CD4-positive, alpha-beta T cell treated with Interleukin-4 for 4 hours (primary cell): ENCODE measurements around the gene STK33.

Experiments
- DNase-seq: peaks from one replicate; pipeline ENCODE4 v3.0.0-alpha.2; 2020

Gene STK33

DNA sequence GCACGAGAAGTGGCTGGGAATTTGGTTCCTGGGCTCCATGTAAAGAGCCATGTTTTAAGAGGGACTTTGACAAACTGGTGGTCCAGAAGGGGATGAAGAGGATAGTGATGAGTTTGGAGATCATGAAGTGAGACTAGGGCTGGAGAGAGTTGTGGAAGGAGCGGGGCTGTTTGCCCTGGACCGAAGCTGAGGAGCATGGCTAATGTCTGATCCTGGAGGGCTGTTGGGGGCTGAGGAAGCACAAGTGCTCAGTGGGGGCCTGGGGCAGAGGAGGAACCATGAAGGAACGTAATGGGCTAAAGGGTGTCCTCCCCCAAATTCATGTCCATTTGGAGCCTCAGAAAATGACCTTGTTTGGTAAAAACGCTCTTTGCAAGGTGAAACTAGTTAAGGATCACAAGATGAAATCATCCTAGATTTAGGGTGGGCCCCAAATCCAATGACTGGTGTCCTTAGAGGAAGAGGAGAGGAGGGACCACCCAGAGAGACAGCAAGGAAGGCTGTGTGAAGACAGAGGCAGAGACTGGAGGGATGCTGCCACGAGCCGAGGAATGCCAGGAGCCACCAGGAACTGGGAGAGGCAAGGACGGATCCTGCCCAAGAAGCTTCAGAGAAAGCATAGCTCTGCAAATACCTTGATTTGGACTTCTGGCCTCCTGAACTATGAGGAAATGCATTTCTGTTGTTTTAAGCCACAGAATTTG is 223.1 kb downstream of the STK33 start:
- no peak for DNase-seq

DNA sequence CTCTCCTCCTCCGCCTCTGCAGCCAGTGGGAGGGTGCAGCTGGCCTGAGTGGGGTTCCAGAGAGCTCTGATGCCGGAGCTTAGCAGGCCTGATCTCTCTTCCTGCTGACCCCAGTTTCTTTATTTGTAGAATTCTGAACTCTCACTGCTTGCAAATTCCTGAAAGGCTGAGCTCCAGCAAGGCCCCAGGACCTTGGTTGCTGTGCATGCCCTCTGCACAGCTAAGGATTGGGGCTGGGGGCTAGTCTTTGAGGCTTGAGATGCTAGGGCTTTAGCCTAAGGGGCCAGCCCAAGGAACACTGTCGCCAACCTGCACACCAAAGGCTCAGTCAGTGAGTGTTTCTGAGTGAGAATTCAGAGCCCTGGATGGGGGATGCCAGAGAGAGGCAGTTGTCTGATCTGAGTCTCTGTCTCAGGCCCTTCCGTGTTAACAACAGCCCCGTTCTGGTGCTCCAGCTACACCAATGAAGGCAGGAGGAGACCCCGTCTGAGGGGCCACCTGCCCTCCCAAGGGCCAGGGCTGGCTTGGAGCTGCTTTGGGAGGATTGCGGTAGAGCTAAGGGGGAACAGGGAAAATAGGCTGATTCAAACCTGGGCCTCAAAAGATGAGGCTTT is 224.3 kb downstream of the STK33 start:
- no peak for DNase-seq

DNA sequence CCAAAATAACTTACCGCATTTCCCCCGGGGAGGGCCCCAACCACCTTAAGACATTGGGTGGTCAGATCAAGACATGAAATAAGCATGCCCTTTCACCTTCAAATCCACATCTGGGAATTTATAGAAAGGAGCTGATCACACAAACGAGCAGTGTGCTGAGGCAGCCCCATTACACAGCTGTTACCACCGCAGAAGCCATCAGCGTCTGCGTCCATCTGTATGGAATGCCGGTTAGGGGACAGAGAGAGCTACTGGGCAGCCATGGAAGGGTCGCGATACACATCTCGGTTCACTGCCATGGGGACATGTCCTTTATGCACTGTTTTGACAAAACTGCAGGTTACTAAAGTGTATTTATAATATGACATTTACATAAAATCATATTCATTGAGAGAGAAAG is 225.3 kb downstream of the STK33 start:
- DNase-seq = no peak

DNA sequence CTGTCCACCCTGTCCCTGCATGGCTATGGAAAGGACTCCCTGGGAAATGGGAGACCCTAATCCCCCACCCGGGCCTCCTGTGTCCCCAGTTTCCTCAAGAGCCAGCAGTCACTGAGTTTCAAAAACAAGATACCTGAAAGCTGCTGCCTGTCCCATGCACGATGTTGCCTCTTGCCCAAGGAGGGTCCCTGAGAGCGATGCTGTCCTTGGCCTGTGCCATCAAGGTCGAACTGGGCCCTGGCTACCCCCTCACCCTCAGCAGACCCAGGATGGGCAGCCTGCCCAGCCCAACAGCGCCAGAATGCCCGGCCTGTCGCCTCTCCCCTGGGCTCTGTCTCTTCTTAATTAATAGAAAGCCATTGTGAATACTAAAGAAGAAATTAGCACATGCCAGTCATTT is 225.8 kb downstream of the STK33 start:
- no peak for DNase-seq

DNA sequence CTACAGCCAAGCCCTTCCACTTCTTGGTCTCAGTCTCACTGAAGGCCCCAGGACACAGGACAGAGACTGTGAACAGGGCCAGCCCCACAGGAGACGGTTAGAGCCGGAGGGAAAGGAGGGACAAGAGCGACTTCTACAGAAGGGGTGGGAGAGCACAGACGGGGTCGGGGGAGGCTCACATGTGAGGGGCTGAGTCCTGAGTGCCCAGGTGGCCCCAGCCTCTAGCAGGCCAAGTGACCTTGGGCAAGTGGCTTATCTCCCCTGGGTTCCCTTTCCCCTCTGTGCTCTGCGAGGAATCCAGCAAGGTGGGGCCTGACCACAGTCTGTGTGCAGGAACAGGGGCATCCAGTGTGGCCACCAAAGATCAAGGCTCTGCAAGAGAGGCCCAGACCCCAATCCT is 227.7 kb downstream of the STK33 start:
- DNase-seq = no peak

DNA sequence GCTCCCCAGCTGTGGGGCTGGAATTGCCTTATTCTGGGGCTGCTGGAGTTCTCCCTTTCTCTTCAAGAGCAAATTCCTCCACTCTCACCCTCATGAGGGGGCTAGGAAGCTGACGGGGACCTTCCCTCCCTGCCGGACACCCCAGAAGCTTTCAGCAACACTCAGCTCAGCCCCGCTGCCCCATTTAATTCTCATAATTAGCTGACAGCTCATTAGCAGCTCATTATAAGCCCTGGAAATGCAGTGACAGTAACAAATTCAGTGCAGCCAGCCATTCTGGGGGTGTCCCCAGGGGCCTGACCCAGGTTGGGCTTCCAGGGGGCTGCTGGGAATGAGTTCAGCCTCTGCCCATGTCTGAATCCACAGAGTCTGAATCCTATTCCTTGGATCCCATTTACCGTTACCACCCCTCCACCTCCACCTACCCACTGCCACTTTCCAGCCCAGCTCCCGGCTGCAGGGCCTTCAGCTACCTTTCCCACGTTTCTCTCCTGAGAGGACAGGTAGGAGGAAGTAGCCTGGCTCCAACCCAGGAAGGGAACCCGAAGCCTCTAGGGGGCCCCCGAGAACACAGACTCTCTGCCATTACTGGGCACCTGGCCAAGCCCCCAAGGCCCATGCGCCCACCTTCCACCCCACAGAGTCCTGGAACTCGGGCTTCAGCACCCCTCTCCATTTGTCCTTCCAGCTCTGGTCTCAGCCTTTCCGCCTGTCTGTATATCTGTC is 228.6 kb downstream of the STK33 start:
- no peak for DNase-seq

DNA sequence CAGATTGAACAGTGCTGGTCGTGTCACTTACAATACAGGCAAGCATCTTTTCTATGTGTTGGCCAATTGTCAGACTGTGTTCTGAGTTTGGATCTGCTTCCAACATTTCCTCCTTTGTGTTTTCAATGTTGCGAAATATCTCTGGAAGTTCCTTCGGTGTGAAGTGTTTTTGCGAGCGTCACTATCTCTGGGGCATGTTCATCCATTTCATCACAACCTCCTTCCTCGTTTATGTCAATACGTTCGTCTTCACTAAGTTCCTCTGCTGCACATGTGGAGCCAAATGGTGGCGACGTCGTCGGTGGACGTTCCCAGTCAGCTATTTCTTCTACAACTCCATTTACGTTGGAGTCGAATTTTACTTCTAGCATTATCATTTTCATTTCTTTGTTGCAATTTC is 230.1 kb downstream of the STK33 start:
- DNase-seq = no peak

DNA sequence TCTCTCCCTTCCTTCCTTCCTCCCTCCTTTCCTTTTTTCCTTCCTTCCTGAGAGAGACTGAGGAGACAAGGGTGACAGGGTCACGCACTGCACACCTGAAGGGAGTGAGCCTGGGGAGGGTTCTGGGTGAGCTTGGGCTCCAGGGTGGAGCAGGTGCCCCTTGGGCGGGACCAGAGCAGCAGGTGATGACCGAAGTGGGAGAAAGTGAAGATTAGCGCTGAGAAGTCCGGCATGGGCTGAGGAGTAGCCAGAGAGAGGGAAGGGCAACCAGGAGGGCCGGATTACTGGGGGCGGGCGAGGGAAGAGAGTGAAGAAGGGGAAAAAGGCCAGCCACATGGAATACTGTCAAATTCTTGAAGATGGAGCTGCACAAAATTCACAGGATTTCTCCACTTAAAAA is 231.1 kb downstream of the STK33 start:
- DNase-seq = no peak

DNA sequence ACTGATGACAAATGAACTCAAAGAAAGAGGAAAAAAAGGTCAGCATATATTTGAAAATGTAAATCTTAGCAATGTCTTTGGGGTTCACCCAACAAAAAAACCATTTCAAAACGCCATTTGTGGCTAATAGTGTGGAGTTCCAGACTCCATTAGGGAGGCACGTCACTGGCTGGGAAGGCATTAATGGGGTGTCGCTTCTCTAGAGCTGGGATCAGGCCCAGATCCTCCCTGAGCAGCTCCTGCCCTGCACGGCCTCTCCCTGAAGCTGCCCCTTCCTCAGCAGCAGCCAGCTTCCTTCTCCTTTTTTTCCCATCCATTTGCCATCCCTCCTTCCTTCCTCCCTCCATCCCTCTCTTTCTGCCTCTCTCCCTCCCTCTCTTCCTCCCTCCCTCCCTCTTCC is 231.5 kb downstream of the STK33 start:
- no peak for DNase-seq

DNA sequence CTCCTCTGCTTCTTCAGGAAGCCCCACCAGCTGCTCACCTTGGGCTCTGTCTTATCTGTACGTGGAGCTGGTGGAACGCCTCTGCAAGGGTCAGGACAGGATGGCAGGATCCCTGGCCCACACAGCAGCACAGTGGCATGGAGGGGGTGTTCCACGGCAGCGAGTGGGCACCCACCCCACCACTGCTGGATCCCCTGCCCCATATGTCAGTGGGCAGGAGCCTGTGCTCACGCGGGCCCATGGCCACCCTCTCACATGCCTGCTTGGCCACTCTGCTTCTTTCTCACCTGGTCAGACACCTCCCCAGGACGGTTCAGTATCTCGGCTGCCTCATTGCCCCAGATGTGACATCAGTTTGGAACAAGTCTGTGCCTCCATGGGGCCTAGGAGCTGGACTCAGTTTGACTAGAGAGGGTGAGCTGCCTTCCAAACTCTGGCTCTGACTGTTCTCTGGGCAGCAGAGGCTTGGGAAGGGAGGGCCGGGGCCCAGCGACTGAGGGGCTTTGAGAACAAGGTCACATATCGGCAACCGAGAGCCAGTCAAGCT is 232.3 kb downstream of the STK33 start:
- DNase-seq = no peak

DNA sequence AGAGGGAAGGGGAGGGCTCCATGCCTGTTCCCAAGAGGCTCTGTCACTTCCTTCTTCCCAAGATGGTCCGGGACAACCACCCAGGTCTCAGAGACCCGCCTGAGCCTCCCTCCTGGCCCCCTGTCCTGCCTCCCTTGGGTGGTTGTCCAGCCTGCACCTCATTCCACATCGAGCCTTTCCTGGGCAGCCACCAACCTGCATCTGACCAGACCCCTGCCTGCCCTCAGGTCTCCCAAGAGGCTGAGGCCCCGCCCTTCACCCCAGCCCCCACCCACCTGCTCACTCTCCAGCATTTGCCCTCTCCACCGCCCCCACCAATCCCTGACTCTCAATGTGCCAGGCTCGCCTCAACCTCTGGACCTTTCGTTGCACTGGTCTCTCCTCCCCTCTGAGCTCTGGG is 232.8 kb downstream of the STK33 start:
- DNase-seq = no peak

DNA sequence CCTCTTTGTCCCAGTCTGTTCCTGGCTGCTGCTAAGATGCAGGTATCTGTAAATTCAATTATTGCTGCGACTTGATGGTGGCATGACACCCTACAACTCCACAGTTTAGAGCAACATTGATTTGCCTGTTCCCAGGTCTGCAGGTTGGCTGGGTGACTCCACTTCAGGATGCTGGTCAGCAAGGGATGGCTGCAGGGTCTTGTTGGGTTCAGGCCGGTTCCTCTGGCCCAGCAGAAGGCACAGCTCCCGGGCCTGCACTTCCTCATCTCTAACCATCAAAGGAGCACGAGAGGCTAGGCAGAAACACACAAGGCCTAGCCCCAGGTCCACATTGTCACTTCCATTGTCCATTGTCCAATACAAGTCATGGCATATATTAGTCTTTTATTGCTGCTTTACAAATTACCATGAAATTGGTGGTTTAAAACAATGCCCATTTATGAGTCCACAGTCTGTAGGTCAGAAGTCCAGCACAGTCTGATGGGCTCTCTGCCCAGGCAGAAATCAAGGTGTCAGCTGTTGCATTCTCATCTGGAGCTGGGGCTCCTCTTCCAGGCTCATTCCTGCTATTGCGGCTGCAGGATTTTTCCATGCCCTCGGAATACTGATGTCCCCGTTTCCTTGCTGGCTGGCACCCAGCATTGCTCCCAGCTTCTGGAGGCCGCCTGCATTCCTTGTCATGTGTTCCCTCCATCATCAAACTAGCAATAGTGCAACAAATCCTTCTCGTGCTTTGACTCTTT is 233.8 kb downstream of the STK33 start:
- no peak for DNase-seq

DNA sequence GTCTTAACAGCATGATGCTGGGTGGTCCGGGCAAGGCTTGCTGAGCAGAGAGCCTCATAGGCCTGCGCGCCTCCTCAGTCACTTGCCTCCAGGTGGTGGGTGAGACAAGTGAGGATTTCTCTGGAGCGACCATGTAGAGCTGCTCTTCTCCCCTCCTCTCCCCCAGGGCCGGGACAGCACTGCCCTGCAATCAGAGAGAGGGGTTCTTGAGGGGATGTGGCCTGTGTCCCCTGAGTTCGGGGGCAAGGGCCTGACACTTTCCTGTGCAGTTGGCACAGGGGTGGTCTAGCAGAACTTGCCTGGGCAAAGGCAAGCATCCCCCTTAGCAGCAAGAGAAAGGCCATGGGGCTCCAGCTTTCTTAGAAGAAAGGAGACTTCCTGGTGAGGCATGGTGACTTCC is 234.5 kb downstream of the STK33 start:
- no peak for DNase-seq

DNA sequence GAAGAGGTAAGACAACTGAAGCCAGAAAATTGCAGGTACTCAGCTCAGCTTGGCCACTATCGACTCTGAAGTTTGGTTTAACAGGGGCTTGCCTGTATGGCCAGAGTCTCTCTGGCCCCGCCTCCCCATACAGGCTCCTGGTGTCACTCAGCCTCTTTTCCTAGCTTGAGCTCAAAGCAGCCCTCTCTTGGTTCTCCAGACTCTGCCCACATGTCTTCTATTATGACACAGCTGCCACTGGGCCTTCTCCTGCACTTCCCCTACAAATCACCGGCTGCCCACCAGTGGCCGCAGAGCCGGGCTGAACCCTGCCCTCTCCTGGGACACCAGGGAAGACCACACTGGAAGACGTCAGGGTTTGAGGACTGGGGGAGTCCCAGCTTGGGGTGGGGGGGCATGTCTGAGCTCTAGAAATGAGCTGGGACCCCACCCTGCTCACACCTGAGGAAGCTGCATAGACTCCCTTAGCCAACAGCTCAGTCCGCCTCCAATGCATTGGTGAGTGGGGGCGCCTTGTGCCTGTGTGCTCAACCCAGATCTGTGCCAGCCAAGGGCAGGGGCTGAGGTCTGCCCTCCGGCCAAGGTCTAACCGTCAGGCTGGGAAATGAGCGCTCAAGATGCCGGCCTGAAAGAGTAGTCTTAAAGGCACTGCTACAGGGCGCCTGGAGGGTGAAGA is 236.0 kb downstream of the STK33 start:
- DNase-seq = no peak

DNA sequence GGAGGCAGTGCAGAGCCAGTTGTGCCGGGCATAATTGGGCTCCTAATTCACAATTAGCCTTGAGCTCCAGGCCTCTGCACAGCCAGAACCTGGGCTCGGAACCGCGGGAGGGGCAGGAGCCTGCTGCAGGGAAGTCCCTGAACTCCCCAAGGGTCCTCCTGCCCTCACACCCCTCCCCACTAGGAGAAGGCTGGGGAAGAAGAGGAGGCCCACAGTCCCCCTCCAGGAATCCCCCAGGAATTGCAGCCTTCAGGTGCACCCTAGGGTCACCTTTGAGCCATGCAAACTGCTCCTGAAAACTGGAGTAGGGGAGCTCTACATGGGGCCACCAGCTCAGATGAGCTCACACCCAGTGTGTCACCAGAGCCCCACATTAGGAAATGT is 236.5 kb downstream of the STK33 start:
- DNase-seq = no peak

DNA sequence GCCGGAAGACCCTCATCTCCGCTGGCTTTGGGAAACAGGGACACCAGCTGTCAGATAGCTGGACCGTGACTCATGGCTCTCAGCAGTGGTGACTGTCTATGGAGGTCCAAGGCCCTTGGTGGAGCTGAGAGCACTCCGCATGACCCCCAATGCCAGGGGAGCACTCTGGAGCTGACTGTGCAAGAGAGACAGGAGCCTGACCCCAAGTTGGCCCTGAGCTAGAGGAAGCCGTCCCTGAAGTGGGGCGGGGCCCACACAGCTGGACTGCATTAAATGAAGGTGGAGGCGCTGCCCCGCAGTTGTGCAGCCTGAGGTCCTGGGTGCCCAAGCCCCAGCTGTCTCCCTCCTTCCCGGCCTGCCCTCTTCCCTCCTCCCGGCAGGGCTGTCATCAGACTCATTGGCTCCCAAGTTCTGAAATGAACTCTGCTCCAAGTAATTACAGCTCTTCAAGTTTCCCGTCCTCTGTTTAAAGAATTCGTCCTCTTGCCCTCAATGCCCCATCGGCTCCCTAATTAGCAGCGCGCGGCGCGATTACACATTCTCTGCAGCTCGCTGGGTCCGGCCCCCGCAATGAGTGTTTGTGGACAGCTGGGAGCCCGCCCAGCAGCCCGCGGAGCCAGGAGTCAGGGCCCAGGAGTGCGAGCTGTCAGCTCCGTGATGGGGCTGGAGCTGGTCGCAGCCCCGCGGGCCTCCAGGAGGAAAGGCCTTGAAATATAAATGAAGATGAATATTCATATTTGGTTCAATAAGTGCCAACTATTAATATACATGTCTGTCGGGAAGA is 237.1 kb downstream of the STK33 start:
- no peak for DNase-seq

DNA sequence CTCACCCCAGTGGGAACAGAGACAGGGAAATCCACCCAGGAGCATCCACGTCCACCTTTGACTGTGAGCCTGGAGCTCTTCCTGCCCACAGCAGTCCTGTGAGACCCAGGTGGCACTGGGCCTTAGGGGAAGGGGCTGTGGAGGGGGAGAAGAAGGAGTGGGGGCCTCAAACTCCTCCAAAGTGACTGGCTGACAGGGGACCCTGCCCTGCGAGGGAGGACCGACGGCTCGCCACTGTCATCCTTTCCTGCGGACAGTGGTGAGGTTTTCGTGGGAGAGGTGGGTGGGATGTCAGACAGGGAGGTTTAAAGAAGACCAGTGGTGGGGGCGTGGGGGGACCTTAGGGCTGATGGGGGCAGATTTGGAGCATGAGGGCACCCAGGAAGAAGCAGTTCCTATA is 237.8 kb downstream of the STK33 start:
- DNase-seq = no peak

DNA sequence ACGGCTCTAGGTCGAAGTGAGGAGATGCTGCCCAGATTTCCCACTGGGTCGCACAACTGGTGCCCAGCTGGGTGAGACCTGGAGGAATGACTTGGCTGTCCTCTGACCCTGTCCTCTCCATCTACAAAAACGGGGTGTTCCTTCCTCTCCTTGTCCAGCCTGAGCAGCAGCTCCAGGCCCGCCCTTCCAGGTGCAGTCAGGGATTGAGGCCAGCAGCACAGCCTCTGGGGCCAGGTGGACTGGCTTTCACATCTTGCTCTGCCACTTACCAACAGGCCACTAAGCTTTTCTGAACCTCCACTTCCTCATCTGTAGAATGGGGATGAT is 238.6 kb downstream of the STK33 start:
- DNase-seq = no peak

DNA sequence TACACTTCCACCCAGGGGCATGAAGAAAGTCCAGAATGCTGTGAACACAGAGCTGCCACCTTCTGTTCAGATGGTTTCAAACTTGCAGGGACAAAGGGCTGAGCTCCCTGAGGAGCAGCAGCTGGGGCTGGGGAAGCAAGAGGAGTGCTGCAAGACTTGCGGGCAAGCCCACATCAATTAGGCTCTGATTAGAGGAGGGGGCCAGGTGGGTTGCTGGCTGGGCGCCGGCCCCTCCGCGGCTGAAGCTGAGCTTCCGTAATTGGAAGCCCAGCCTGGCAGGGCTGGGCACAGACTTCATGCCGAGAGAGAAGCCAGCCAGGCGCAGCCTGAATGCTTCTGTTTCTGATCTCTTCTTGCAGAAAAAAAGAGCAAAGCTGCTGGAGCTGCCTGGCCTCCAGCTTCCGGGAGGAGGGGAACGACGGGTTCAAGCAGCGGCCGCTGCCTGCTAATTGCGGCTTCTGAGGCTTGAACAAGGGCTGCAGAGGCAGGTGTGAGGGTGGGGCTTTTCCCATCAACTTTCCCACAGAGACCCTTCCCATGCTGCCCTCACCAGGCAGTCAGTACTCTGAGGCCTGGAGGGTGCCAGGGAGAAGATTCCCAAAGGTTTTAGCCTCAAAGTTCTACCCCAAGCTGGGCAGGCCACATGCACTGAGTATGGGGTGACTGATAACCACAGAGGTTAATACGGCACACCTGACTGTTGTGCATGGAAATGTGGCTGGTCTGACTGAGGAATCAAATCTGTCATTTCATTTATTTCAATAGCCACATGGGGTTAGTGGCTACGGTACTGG is 239.2 kb downstream of the STK33 start:
- DNase-seq = no peak

DNA sequence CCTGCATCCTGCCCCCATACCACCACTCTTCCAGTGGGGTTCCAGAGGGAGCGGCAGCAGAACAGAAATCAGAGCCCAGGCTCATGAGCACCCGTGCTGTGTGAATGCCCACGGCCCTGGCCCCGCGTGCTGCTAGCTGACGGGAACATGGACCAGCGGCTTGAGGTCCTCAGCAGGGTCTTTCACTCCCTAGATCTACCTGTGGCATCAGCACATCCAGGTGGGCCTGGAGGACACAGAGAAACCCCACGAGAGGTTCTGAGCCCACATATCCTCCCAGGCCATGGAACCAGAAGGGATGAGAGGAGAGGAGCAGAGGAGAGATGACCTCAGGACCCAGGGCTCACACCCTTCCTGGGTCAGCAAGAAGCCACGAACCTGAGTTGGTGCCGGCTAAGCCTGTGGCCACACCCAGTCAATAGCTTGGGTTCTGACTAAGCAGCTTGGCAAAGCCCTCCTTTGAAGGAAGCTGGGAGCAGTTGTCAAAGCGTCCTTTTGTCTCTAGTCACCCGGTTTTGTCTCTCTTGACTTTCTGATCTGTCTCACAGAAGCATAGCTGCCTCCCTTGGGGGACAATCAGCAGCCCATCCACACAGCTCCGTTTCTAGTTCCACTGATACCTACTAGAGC is 241.0 kb downstream of the STK33 start:
- DNase-seq = no peak
